ENCODE data around the gene ADAMTS10.
A peak's percentile ranks its signal among the peaks of the same experiment; 100 is the strongest.
"Not testable (repeated sequence)": the region's sequence is repeated elsewhere in the genome, so short reads cannot be mapped to it uniquely, and the experiment has no call there.

The ADAMTS10 gene

DNA sequence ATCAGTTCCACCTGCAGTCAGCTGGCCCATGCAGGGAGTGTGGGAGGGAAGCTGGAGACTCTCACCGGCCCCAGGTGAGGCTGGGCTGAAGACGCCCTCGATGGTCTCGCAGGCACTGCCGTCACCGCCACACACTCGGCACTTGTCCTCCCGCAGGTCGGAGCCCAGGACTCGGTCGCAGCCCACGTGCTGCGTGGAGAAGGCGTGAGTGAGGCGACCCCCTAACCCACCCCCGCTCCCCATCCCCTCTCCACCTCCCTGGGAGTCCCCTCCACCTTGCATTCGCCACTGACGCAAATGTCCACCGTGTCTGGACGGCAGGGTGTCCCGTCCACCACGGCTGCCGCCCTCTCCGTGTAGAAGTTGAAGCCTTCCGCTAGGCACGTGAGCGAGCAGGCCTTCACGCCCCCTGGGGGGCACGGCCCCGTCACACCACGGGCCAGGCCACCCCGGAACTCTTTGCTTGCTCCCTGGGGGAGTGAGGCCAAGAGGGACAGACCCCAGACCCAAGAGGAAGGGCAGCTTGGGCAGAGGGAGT, 21.3 kb downstream of the ADAMTS10 start:
- no peak for DNase-seq

DNA sequence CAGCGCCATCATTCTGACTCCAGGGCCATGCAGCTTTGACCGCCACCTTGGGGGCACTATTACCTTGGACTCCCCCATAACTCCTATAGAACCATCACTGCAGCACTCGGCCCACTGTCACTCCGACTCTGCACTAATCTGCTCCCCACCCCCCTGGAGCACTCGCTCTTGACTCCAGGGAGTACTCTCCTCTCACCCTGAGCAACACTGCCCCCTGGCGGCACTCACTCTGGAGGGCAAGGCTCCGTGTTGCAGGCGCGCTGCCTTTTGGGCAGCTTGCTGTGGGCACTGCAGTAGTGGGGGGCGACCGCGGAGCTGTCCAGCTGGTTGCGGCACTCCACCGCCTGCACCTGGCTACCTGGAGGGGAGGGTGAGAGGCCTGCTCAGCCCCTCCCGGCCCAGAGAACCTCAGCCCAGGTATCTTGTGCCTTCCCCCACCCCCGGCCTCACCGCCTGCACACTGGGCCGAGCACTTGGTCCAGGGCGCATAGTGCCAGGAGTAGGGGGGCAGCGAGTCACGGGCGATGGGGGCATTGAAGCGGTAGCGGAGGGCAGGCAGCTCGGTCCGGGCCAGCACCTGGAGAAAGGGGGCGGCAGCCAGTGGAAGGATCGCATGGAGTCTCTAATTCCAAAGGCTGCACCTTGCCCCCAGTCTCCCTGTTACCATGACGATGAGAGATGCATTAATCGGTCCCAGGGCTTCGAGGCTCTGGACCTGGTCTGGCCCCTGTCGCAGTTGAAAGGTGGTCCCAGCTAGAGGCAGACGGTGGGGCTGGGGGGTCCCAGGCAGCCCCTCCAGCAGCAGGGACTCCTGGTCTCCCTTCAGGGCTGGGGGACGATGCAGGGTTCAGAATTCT, 24.4 kb downstream of the ADAMTS10 start:
- peak; percentile 87 for DNase-seq

DNA sequence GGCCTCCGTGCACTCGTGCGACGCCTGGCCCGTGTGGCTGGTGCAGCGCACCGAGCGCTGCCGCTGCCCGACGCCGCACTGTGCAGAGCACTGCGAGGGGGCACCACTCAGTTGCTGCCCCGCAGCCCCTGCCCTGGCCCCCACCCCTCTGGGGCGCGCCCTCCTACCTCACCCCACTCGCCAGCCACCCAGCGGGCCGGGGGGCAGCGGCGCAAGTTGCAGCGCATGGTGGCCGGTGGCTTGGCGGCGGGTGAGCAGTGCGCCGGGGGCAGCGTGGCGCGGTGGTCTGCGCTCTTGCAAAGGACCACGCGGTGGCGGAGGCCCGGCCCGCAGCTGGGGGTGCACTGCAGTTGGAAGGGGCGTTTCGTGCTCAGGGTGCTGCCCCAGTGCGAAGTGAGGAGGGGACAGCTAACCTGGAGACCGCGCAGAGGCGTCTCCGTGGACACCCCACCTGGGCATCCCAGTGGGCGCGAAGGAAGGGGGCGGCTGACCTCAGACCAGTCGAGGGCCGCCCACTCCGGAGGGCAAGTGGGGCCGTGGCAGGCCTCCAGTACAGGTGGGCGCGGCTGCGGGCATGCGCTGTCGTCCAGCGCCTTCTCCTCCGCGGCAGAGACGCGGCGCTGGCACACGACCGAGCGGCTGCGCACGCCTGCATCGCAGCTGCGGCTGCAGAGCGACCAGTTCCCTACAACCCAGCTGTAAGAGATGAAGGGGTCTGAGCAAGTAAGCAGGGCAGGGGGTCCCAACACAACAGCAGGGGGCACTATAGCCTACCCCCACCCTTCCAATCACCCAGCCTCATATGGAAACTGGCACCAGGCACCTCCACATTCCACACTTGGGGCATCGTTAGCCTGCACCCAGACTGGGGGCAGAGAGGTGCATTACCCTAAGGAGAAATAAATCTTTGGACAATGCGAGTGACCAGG, 25.3 kb downstream of the ADAMTS10 start:
- no peak for DNase-seq

DNA sequence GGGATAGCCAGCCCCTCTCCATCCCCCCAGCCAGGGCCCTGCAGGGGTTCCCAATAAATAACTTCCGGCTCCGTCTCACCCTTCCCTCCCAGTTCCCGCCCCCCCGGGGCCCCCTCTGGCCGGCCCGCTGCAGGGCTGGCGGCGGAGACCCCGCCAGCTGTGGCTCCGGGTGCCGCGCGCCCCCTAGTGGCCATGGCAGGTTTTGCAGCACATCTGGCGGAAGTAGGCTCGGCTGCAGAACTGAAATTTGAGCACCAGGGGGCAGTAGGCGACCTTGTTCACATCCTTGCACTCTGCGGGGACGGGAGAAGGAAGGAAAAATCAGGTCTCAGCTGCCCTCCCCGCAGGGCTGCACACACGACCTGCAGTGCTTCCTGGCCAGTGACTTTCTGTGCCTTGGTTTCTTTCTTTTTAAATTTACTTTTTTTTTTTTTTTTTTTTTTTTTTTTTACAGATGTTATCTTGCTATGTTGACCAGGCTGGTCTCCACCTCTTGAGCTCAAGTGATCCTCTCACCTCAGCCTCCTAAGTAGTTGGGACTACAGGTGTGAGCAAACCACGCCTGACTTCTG, 29.7 kb downstream of the ADAMTS10 start:
- DNase-seq: peak; percentile 98

DNA sequence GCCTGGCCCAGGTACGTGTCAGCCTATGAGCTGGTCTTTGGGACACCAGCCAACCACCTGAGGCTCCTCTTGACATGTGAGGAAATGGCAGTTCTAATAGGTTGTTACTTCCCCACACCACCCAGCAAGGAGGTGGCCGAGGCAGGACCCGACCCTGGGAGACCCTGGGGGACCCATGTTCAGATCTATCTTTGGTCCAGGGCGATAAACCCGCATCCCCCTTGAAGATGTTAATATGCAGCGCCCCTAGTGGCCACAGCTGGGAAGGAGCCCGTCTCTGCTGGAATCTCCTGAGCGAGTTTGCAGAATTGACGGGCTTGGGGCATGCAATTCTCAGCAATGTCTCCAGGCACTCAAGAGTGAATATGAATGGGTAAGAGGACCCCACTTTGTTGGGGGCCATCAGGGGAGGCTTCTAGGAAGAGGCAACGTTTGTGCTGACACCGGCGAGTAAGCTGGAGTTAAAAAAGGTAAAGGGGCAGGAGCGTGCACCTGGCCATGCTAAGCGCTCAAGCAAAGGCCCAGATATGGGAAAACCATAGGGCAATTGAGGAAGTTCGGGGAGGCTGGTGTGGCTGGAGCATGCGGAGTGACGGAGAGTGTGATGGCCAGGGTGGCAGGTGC, 31.8 kb downstream of the ADAMTS10 start:
- DNase-seq: peak; percentile 94

DNA sequence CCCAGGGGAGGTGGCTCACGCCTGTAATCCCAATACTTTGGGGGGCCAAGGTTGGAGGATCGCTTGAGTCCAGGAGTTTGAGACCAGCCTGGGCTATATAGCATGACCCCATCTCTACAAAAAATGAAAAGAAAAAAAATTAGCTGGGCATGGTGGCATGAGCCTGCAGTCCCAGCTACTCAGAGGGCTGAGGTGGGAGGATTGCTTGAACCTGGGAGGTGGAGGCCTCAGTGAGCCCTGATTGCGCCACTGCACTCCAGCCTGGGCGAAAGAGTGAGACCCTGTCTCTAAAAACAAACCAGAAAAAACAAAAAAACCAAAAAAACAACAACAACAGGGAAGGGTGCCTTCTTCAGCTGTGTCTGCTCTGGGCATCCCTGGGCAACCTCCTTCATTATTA, 32.8 kb downstream of the ADAMTS10 start:
- no peak for DNase-seq

DNA sequence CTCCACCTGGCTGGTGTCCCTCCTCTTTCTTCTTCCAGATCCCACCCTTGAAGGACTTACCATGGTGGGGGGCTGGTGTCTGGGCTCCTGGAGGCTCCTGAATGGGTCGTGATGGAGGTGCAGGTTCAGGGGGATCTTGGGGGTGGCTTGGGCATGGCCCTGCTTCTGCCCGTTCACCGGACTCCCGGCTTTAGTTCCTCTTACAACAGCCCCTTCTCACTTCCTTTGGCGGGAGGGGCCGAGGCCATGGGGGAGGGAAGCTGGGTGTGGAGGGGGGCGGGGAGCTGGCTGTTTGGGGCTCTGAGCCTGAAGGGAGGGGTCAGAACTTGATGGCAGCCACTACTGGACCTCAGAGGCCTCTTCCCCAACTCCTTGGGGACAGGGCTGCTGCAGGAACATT, 33.3 kb downstream of the ADAMTS10 start, which contains the start of gene MYO1F:
Gene MYO1F, minus strand, starts transcription at position 196 of the 400 bp plus-strand sequence. Its CDS starts 133 bp downstream, at position 63.
- DNase-seq: no peak

DNA sequence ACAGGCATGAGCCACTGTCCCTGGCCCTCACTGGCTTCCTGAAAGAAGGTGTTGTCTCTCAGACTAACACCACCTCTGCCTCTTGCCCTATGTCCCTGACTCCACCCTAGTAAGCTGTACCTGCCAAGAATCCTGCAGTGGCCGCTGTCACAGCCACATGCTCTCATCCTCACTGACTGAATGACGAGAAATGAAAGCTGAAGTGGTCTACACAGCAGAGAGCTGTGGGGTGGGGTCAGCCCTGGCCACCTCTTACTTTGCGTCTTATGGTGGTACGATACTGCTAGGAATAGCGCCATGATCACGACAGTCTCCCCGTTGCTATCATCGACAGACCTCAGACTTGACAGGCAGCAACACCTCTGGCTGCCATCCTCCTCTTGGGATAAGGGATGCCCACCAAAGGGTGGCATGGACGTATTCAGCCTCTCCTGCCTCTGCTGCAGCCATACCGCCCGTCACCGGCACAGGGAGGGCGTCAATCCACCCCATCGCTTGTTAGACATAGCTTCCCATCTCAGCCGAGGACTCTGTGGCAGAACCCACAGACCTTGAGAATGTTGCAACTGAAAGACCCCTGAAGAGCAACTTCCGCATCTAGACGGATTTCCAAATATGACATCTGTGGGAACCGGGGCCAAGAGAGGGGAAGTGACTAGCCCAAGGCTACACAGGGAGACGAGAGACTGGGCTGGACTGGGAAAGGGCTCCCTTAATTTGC, 34.1 kb downstream of the ADAMTS10 start:
- peak; percentile 66 for DNase-seq

DNA sequence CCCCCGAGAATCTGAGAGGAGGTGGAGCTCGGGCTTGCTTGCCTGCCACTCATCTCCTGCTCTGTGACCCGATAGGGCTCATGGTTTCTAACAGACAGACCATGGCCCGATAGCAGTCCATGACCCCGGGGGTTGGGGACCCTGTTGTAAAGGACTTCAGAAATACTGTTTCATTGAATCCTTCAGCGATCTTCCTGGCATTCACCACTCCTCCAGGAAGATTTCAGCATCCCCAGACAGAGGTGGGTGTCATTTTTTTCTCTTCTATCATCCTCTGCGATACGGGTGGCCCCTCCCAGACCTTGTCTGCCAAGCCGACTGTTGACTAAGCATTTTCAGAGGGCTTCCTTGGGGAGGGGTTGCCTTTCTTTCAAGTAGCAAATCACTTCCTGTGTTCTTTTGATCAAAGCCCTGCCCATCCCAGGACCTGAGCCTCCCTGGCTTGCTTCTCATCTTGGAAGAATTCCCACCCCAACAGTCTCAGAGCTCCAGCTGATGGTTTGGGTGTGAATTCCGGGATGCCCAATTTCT, 35.0 kb downstream of the ADAMTS10 start:
- DNase-seq: no peak

DNA sequence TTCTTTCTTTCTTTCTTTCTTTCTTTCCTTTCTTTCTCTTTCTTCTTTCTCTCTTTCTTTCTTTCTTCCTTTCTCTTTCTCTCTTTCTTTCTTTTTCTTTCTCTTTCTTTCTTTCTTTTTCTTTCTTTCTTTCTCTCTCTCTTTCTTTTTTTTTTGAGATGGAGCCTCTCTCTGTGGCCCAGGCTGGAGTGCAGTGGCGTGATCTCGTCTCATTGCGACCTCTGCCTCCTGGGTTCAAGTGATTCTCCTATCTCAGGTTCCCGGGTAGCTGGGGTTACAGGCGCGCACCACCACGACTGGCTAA, 35.9 kb downstream of the ADAMTS10 start:
- DNase-seq: not testable (repeated sequence)

DNA sequence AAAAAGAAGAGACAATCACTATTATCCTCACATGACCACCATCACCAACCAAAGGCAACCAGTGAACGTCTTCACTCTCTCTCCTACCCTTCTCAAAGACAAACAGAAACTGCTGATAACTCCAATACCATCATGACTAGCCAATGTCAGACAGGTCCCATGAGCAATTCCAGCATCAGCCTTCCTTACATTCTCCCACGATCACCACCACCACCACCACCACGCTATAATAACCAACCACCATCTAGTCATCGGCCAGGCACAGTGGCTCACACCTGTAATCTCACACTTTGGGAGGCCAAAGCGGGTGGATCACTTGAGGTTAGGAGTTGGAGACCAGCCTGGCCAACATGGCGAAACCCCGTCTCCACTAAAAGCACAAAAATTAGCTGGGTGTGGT, 37.2 kb downstream of the ADAMTS10 start:
- DNase-seq: no peak

DNA sequence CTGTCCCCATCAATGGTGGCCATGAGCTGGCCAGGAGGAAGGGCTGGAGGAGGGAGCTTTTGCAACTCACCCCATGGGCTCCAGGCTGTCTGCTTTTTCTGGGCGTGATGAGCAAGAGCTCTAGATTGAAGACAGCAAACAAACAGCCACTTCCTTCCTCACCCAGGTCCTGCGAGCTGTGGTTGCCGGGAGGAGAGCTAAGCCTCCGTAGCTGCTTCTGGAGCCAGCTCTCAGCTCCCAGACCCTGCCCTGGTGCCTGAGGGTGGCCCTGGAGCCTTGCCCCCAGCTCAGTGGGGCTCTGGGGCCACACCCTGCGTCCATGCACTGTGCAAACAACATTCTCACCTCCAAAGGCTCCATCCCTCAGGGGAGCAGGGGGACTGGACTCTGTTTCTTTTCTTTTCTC, 39.5 kb downstream of the ADAMTS10 start:
- DNase-seq: peak; percentile 68

DNA sequence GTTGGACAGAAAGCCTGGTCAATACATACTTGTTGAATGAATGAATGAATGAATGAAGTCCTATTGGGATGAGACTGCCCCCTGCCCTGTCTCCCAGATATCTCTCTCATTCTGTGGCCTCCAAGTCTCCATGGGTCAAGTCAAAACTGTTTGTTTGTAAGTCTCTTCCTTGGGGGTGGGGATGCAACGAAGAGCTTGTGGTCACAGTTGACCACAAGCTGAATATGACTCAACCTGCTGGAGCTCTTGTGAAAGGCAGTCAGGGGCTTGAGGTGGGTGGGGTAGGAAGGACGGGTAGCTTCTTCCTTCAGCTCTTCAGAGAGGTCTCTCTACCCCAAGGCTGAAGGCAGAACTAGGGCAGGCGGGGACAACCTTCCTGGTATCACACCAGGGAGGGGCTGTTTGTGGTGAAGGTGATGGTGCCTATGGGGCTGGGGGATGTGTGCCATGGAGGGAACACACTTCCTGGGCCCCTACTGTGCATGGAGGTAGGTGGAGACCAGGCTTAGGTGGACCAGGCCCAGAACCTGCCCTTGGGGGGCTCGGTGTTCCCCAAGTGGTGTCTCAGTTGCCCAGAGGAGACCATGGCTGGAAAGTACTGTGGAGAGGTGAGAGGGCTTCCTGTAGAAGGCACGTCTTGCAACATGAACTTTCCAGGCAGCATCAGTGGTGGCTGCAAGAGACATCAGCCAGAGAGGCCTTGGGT, 41.3 kb downstream of the ADAMTS10 start:
- DNase-seq: peak; percentile 79

DNA sequence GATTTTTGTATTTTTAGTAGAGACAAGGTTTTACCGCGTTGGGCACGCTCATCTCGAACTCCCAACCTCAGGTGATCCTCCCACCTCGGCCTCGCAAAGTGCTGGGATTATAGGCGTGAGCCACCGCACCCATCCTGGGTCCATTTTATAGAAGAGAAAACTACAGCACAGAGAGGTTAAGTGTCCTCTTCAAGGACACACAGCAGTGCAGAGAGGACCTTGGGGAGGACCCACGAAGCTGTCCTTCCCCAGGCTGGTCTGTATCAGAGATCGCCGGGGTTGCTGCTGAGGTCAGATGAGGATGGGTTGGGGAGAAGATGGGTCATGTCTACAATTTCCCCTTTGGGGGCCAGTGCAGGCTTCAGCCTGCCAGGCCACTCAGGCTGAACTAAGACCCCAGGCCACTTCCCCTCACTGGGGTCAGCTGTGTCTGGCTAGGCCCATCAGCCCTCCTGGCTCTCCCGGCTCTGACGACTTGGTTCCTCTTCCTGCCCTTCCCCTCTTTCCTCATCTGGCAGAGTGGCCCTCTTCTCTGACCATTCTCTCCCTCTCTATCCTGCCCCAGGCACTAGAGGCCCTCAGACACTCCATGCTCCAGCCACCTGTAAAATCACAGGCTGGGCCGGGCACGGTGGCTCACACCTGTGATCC, 42.9 kb downstream of the ADAMTS10 start:
- no peak for DNase-seq

DNA sequence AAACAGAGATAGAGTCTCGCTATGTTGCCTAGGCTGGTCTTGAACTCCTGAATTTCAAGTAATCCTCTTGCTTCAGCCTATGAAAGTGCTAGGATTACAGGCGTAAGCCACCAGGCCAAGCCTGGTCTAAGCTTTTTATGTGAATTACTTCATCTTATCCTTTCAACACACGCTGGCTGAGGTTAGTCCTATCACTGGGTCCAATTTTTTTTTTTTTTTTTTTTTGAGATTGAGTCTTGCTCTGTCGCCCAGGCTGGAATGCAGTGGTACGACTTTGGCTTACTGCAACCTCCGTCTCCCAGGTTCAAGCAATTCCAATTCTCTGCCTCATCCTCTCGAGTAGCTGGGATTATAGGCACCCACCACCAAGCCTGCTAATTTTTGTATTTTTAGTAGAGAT, 43.7 kb downstream of the ADAMTS10 start:
- no peak for DNase-seq

DNA sequence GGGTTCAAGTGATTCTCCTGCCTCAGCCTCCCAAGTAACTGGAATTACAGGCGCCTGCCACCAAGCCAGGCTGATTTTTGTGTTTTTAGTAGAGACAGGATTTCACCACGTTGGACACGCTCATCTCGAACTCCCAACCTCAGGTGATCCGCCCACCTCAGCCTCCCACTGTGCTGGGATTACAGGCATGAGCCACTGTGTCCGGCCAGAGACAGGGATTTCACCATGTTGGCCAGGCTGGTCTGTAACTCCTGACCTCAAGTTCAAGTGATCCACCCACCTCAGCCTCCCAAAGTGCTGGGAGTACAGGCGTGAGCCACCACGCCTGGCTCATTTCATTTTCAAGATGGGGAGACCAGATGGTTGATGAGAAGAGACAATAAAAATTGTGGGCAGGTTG, 45.6 kb downstream of the ADAMTS10 start:
- DNase-seq: not testable (repeated sequence)

DNA sequence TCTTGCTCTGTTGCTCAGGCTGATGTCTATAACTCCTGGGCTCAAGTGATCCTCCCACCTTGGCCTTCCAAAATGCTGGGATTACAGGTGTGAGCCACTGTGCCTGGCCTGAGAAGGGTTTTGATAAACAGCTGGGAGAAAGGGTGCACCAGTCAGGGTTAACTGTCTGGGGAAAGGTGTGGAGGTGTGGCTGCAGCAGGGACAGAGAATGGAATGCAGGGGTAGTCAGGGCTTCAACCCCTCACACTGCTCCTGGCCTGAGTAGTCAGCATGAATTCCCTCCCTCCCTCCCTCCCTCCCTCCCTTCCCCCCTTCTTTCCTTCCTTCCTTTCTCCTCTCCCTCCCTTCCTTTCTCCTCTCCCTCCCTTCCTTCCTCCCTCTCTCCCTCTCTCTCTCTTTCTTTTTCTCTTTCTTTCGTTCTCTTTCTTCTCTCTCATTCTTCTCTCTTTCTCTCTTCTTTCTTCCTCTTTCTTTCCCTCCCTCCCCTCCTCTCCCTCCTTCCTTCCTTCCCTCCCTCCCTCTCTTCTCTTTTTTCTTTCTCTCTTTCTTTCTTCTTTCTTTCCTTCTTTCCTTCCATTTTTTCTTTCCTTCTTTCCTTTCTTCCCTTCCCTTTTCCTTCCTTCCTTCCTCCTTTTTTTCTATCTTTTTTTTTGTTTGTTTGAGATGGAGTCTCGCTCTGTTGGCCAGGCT, 49.3 kb downstream of the ADAMTS10 start:
- DNase-seq: no peak

DNA sequence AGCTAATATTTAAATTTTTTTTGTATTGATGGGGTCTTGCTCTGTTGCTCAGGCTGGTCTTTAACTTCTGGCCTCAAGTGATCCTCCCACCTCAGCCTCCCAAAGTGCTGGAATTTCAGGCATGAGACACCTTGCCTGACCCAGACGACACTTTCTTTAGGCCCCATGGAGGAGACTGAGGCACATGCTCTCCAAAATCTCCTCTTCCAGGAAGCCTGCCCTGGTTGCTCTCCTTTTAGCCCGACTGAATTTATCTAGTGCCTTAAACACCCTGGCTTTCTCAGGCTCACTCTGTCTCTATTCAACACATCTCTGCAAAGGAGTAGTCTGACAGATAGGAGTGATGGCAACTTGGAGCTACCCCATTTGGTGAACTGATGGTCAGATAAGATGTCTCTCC, 52.2 kb downstream of the ADAMTS10 start:
- DNase-seq: no peak

DNA sequence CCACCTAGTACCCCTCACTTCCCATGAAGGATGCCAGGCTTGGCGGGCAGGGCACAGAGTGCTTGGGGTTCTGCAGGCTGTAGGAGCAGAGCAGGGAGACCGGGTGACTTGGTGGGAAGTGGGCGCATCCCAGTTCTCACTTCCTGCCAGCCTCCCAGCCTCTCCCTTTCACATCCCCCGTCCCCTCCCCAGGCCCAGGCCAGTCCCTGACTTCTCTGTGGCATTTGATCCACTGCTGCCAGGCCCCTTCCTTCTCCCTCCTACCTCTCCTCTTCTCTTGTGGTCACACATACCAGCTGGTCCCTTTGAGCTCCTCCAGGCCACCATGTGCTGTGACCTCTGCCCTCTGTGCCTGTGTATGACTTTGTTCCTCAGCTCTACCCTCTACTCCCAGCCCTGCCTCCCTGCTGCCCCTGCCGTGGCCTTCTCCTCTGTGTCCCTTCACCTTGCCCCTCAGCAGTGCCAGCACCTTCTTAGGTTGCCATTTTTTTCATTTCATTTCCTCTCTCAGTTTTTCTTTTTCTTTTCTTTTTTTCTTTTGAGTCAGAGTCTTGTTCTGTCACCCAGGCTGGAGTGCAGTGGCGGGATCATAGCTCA, 52.8 kb downstream of the ADAMTS10 start:
- no peak for DNase-seq

DNA sequence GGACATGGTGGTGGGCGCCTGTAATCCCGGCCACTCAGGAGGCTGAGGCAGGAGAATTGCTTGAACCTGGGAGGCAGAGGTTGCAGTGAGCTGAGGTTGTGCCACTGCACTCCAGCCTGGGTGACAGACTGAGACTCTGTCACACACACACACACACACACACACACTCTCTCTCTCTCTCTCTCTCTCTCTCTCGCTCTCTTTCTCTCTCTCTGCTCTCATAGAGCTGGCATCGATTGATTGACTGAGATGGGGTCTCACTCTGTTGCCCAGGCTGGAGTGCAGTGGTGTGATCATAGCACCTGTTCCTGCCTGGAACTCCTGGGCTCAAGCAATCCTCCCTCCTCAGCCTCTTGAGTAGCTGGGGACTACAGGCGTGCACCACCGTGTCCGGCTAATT, 56.8 kb downstream of the ADAMTS10 start:
- DNase-seq: not testable (repeated sequence)
